MG63 (cell line): ENCODE measurements around the gene PELI3. TPM values are rescaled to one million over a fixed set of nuclear protein-coding genes. Genes with fewer than 3 reads are reported as not detected.

ENCODE experiments used
- DNase-seq: peaks from one replicate; pipeline ENCODE4 v3.0.0-alpha.2; 2020
- H3K27me3 ChIP-seq: fragments of 250-450 bp; sonication (Bioruptor Pico); 2 replicates; pipeline ENCODE4 v1.5.1; 2020; ENCODE audit warnings: mild to moderate bottlenecking, moderate library complexity
- H3K36me3 ChIP-seq: fragments of 250-450 bp; sonication (Bioruptor Pico); 2 replicates; pipeline ENCODE4 v1.5.1; 2020; ENCODE audit warnings: mild to moderate bottlenecking, moderate library complexity
- H3K4me3 ChIP-seq: fragments of 250-450 bp; sonication (Bioruptor Pico); 2 replicates; pipeline ENCODE4 v1.5.1; 2020; ENCODE audit warnings: mild to moderate bottlenecking, moderate library complexity
- H3K9me3 ChIP-seq: fragments of 250-450 bp; sonication (Bioruptor Pico); 2 replicates; pipeline ENCODE4 v1.5.1; 2020; ENCODE audit warnings: mild to moderate bottlenecking, moderate library complexity
- total RNA-seq: library from RNA; depleted of rRNA; stranded (reverse); fragments of >200 nt; shearing (Covaris generic); gene quantifications from 2 replicates; pipeline ENCODE4 v1.2.3, GENCODE V29; 2014; ENCODE audit warnings: low replicate concordance

PELI3 gene
- total RNA-seq, 1 experiment from 2014 or later = 7.3 TPM

DNA sequence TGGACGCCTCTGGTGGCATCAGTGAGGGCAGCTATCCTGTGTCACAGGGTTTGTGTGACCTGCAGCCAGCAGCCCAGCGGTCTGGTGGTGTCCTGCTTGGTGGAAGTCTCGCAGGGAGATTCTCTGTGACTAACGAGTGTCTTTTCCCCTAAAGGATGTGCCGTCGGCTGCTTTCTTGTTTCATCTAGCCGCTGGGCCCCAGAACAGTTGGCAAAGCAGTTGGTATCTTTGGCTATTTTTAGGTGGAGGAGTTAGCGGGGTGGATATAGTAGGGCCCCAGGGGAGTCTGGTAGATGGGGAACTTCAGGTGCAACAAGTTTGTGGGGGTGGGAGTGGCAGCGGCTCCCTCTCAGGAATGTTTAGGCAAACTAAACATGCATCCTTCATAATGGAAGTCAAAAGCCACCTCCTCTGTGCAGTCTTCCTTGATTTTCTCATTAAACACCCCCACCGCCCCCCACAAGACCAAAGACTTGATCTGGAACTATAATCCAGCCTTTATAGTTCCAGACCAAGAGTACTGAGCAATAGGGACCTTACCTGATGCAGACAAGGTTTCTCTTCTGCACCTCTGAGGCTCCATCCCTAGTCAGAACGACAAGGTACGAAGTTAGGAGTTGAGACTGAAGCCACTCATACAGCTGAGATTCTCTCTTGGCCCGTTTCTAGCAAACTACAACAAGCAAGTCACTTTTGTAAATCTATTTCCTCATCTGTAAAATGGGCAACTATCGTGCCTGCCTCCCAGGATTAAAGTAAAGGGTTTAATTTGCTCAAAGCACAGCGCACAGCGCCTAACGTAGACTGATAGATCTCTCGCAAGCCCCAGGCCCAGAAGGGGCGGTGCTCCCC, 1.1 kb upstream of the PELI3 start:
- Histone ChIP-seq H3K4me3 (no peak overlapping the region), H3K9me3 (0 out of 2 replicates have a peak, but pooled peaks cover 2% of the 10 kb centered on the region), H3K36me3 (no peaks in the 10 kb centered on the region), H3K27me3 (no peaks in the 10 kb centered on the region)
- DNase-seq = no peak

DNA sequence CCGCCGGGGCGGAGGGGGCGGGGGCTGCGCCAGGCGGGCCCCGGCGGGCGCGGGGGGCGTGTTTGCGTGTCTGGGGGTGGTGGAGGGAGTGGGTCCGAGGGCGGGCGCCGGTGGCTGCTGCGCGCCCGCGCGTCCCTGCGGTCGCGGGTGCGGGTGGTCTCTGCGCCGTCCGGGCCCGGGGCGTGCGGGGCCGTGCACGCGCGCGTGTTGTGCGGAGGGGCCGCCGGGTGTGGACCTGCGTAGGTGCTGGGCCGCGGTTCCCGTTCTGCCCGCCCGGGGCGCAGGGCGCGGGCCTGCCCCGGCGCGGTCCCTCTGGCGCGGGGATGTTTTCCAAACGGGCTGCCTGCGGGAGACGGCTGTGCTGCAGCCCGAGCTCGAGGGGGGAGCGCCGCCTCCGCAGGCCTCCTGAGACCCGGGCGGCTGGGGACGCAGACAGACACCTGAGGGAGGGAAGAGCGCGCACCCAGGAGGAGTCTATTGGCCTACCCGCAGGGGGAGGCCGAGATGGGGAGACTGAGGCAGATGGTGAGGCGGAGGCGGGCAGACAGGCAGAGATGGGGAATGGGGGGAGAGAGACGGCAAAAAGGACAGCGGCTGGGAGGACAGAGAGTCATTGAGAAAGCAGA, 442 bp downstream of the PELI3 start:
- Histone ChIP-seq H3K27me3 (no peaks in the 10 kb centered on the region), H3K9me3 (no peaks in the 10 kb centered on the region), H3K36me3 (no peaks in the 10 kb centered on the region; the same call in 1 of the 2 replicates), H3K4me3 (peak overlapping the region; percentile 55)
- DNase-seq = peak; percentile 49

- Histone ChIP-seq H3K4me3 (peak overlapping the region; percentile 55), H3K36me3 (peaks cover 3% of the 10 kb centered on the region; the same call in 1 of the 2 replicates), H3K9me3 (no peaks in the 10 kb centered on the region), H3K27me3 (no peaks in the 10 kb centered on the region)
- DNase-seq = peak; percentile 37
Observed at GRCh38 chr11:66467756-66468155, 1.1 kb downstream of the PELI3 start.

DNA sequence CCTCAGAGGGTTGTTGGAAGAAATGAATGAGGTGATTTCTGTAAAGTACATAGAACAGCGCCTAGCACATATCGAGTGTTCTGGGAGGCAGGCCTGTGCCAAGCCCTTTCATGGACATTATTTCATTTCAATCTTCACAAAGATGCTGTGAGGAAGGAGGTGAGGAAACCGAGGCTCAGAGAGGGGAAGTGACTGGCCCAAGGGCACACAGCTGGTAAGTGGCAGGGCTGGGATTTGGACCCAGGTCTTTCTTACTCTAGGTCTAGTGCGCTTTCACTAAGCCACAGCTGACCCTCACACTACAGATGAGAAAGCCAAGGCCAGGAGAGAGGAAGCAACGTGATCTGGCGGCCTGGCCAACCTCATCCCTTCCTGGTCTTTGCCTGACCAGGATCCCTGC, 2.0 kb downstream of the PELI3 start:
- Histone ChIP-seq H3K27me3 (no peaks in the 10 kb centered on the region), H3K9me3 (no peaks in the 10 kb centered on the region)
- no peak for DNase-seq

GRCh38 chr11:66469441-66469840, 2.7 kb downstream of the PELI3 start:
- Histone ChIP-seq H3K27me3 (no peaks in the 10 kb centered on the region), H3K36me3 (peaks cover 3% of the 10 kb centered on the region; the same call in 1 of the 2 replicates), H3K4me3 (no peak overlapping the region), H3K9me3 (no peaks in the 10 kb centered on the region)
- no peak for DNase-seq

More for the DNA sequence above, 2.0 kb downstream of the PELI3 start:
- Histone ChIP-seq H3K4me3 (no peak overlapping the region), H3K36me3 (peaks cover 3% of the 10 kb centered on the region; the same call in 1 of the 2 replicates)

DNA sequence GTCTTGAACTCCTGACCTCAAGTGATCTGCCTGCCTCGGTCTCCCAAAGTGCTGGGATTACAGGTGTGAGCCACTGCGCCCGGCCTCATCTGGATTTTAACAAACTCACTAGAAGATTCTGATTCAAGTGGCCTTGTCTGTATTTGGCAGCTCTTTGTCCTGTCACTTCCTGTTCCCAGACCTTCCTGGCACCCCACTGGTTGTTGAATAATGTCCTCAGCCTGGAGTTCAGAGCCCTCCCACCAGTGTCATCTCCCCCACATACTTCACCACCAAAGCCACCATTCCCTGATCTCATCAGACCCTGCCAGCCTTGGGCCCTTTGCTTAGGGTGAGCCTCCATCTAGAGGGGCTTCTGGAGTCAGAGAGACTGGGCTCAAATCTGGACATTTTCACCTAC, 3.3 kb downstream of the PELI3 start:
- DNase-seq = no peak
- Histone ChIP-seq H3K27me3 (no peaks in the 10 kb centered on the region), H3K9me3 (no peaks in the 10 kb centered on the region), H3K4me3 (no peak overlapping the region), H3K36me3 (peaks cover 3% of the 10 kb centered on the region; the same call in 1 of the 2 replicates)

DNA sequence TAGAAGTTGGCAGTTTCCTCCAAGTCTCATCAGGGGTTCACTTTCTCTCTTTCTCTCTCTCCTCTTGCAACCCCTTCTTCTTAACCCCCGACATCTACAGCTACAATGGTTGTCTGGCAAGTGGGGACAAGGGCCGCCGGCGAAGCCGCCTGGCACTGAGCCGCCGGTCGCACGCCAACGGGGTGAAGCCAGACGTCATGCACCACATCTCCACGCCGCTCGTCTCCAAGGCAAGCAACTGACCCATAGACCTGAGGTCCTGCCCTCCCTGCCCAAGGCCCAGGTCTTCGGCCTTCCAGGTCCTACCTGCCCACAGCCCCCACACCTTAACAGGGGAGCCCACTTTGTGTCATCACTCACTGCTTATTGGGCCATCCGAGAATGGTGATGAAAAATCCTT, 4.4 kb downstream of the PELI3 start:
- no peak for DNase-seq
- no peaks in the 10 kb centered on the region for H3K27me3 ChIP-seq
- H3K4me3 ChIP-seq = no peak overlapping the region
- H3K36me3 ChIP-seq = peaks cover 3% of the 10 kb centered on the region; the same call in 1 of the 2 replicates
- H3K9me3 ChIP-seq = no peaks in the 10 kb centered on the region

- Histone ChIP-seq H3K36me3 (peaks cover 3% of the 10 kb centered on the region; the same call in 1 of the 2 replicates), H3K4me3 (no peak overlapping the region), H3K9me3 (no peaks in the 10 kb centered on the region), H3K27me3 (no peaks in the 10 kb centered on the region)
- DNase-seq = no peak
Observed at GRCh38 chr11:66472054-66472453, 5.3 kb downstream of the PELI3 start.

DNA sequence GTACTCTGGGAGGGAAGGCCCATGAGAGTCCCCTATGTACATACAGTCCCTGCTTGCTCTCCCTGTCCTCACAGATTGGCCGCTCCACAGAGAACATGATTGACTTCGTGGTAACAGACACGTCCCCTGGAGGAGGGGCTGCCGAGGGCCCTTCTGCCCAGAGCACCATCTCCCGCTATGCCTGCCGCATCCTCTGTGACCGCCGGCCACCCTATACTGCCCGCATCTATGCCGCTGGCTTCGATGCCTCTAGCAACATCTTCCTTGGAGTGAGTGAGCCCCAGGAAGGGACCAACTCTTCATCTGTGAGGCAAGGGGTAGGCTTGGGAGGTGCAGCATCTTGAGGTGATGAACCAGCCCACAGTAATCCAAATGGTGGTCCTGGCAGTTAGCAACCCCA, 6.5 kb downstream of the PELI3 start:
- H3K9me3 ChIP-seq = no peaks in the 10 kb centered on the region
- H3K27me3 ChIP-seq = no peaks in the 10 kb centered on the region
- no peak overlapping the region for H3K4me3 ChIP-seq
- DNase-seq = no peak
- H3K36me3 ChIP-seq = peaks cover 3% of the 10 kb centered on the region; the same call in 1 of the 2 replicates

DNA sequence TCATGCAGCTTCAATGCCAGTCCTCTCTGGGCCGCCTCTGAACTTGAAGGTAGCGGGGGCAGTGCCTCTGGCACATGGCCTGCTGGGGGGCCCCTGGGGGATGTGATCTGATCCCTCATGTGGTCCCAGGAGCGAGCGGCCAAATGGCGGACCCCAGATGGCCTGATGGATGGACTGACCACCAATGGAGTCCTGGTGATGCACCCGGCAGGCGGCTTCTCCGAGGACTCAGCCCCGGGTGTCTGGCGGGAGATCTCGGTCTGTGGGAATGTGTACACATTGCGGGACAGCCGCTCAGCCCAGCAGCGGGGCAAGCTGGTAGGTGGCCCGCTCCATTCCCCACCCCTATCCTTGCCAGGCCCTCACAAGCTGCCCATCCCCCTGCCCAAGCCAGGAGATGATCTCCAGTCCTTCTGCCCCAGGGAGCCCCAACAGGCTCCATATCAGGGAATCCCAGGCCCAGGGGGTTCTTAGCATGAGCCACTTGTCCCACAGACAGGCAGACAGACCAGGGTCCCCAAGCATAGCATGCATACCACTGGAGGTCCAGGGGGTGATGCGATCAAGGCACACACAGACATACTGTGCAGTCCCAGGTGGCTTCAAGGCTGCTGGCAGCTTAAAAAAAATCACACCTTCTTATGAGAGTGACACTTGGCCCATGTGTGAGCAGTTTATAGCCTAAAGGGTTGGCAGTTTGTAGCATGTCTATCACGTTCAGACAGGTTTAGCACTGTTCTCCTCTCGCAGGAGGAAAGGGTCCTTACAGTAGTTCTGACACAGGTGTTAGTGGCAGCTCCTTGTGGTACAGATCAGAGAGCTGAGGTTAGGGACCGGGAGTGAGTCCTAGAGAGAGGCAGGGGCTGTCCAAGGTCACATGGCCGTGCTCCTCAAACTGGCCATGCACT, 7.2 kb downstream of the PELI3 start:
- Histone ChIP-seq H3K27me3 (no peaks in the 10 kb centered on the region), H3K36me3 (peaks cover 3% of the 10 kb centered on the region), H3K4me3 (no peak overlapping the region), H3K9me3 (no peaks in the 10 kb centered on the region)
- no peak for DNase-seq

- H3K4me3 ChIP-seq = no peak overlapping the region
- no peaks in the 10 kb centered on the region for H3K27me3 ChIP-seq
- no peak for DNase-seq
- H3K36me3 ChIP-seq = peaks cover 5% of the 10 kb centered on the region
- no peaks in the 10 kb centered on the region for H3K9me3 ChIP-seq
Observed at GRCh38 chr11:66475349-66476172, 8.9 kb downstream of the PELI3 start.

DNA sequence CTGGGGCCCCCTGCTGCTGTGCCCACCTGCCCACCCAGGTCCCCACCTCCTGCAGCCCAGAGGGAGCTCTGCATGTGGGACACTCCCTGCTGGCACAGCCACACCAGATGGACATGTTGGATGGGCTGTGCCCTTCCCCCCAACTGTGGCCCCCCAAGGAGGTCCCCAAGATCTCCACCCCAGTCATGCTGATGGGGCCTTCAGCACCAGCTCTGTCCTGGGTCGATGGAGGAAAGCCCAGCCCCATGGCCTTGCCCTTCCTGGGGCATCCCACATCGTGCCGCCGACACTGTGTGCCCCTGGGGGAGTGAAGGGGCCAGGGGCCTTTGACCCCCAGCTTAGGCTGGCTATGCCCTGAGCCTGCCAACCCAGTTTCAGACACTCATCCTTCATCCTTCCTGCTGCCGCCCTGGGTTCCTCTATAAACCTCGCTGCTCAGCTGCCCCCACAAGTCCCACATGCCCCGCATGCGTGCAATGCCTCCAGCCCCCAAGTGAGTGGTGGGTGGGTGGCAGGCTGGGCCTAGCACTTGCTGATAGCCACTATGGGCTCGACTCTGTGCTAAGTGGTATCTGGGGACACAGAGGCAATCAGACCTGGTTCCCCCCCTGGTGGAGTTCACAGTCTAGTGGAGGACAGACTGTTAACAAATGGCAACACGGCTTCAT, 9.6 kb downstream of the PELI3 start:
- H3K4me3 ChIP-seq = no peak overlapping the region
- DNase-seq = no peak
- peaks cover 5% of the 10 kb centered on the region for H3K36me3 ChIP-seq
- H3K9me3 ChIP-seq = no peaks in the 10 kb centered on the region
- H3K27me3 ChIP-seq = no peaks in the 10 kb centered on the region

- Histone ChIP-seq H3K4me3 (no peak overlapping the region), H3K9me3 (no peaks in the 10 kb centered on the region), H3K36me3 (peaks cover 6% of the 10 kb centered on the region), H3K27me3 (no peaks in the 10 kb centered on the region)
- no peak for DNase-seq
Observed at GRCh38 chr11:66476841-66477251, 10.1 kb downstream of the PELI3 start.

- H3K27me3 ChIP-seq = no peaks in the 10 kb centered on the region
- H3K36me3 ChIP-seq = peaks cover 9% of the 10 kb centered on the region
- no peak for DNase-seq
- no peaks in the 10 kb centered on the region for H3K9me3 ChIP-seq
- H3K4me3 ChIP-seq = no peak overlapping the region
Observed at GRCh38 chr11:66477263-66478201, 10.8 kb downstream of the PELI3 start.
